ENCODE data around the gene PTPN2. TPM values are rescaled to one million over a fixed set of nuclear protein-coding genes. Genes with fewer than 3 reads are reported as not detected.
A peak's percentile ranks its signal among the peaks of the same experiment; 100 is the strongest.

Gene PTPN2
- total RNA-seq, 2 donors from 2014 or later, result 47.3 to 48.5 TPM

- Histone ChIP-seq H3K9me3 (ENCODE audit: control insufficient read depth, low read length) (no peaks in the 10 kb centered on the region), H3K4me3 (ENCODE audit: low read length) (no peak overlapping the region), H3K9ac (ENCODE audit: extremely low read depth, low read length, poor library complexity, severe bottlenecking) (no peak overlapping the region), H3K27me3 (ENCODE audit: control insufficient read depth, insufficient read depth, low read length, poor library complexity, severe bottlenecking) (no peaks in the 10 kb centered on the region), H3K4me1 (ENCODE audit: control insufficient read depth, insufficient read depth, low read length) (peaks cover 9% of the 10 kb centered on the region), H3K36me3 (ENCODE audit: control insufficient read depth, insufficient read depth, low read length) (no peaks in the 10 kb centered on the region), H3K27ac (ENCODE audit: low read depth, low read length) (no peak overlapping the region)
- no peak for TF ChIP-seq CTCF (conservative IDR thresholded peaks at IDR 0.05)
- Mint-ChIP-seq H3K27ac (no peak overlapping the region), H3K4me3 (no peak overlapping the region), H3K36me3 (ENCODE audit: low read depth) (no peaks in the 10 kb centered on the region), H3K9me3 (no peaks in the 10 kb centered on the region), H3K4me1 (peaks cover 9% of the 10 kb centered on the region), H3K27me3 (ENCODE audit: insufficient read depth) (no peaks in the 10 kb centered on the region)
- 92 to 100% methylated on average over 2 to 3 of the region's 3 CpGs for WGBS, 2 experiments (ENCODE audit: insufficient coverage in 1 of 2, insufficient read length in 1 of 2)
- DNase-seq, result no peak
Measured at GRCh38 chr18:12768625-12769024, 115.4 kb downstream of the PTPN2 start.

- no peaks in the 10 kb centered on the region for H3K9me3 ChIP-seq (ENCODE audit: control insufficient read depth, low read length)
- H3K4me3 ChIP-seq (ENCODE audit: low read length), result no peak overlapping the region
- no peaks in the 10 kb centered on the region for H3K36me3 ChIP-seq (ENCODE audit: control insufficient read depth, insufficient read depth, low read length)
- H3K4me1 Mint-ChIP-seq, result peaks cover 9% of the 10 kb centered on the region
- no peaks in the 10 kb centered on the region for H3K36me3 Mint-ChIP-seq (ENCODE audit: low read depth)
- H3K27ac Mint-ChIP-seq, result no peak overlapping the region
- no peak overlapping the region for H3K27ac ChIP-seq (ENCODE audit: low read depth, low read length)
- DNase-seq, result no peak
- TF ChIP-seq CTCF (conservative IDR thresholded peaks at IDR 0.05), result no peak
- H3K9ac ChIP-seq (ENCODE audit: extremely low read depth, low read length, poor library complexity, severe bottlenecking), result no peak overlapping the region
- no peaks in the 10 kb centered on the region for H3K9me3 Mint-ChIP-seq
- H3K4me3 Mint-ChIP-seq, result no peak overlapping the region
- H3K27me3 Mint-ChIP-seq (ENCODE audit: insufficient read depth), result no peaks in the 10 kb centered on the region
- H3K27me3 ChIP-seq (ENCODE audit: control insufficient read depth, insufficient read depth, low read length, poor library complexity, severe bottlenecking), result no peaks in the 10 kb centered on the region
- peaks cover 9% of the 10 kb centered on the region for H3K4me1 ChIP-seq (ENCODE audit: control insufficient read depth, insufficient read depth, low read length)
- 87% methylated on average over 9 of the region's 9 CpGs; no CpG with 5 or more reads in 1 of the 2 experiments for WGBS, 2 experiments (ENCODE audit: insufficient coverage in 1 of 2, insufficient read length in 1 of 2)
Measured at GRCh38 chr18:12767580-12768155, 116.4 kb downstream of the PTPN2 start.

GRCh38 chr18:12766986-12767433 lies 117.0 kb downstream of the PTPN2 start:
- no peaks in the 10 kb centered on the region for H3K27me3 ChIP-seq (ENCODE audit: control insufficient read depth, insufficient read depth, low read length, poor library complexity, severe bottlenecking)
- peak overlapping the region; percentile 10 for H3K4me3 Mint-ChIP-seq
- 23 to 36% methylated on average over 9 to 13 of the region's 13 CpGs for WGBS, 2 experiments (ENCODE audit: insufficient coverage in 1 of 2, insufficient read length in 1 of 2)
- no peak overlapping the region for H3K9ac ChIP-seq (ENCODE audit: extremely low read depth, low read length, poor library complexity, severe bottlenecking)
- DNase-seq, result peak; percentile 94
- H3K36me3 Mint-ChIP-seq (ENCODE audit: low read depth), result no peaks in the 10 kb centered on the region
- peak; percentile 81 for TF ChIP-seq CTCF (conservative IDR thresholded peaks at IDR 0.05)
- peaks cover 9% of the 10 kb centered on the region for H3K4me1 ChIP-seq (ENCODE audit: control insufficient read depth, insufficient read depth, low read length)
- H3K9me3 ChIP-seq (ENCODE audit: control insufficient read depth, low read length), result no peaks in the 10 kb centered on the region
- H3K27ac ChIP-seq (ENCODE audit: low read depth, low read length), result no peak overlapping the region
- no peaks in the 10 kb centered on the region for H3K27me3 Mint-ChIP-seq (ENCODE audit: insufficient read depth)
- peak overlapping the region; percentile 35 for H3K27ac Mint-ChIP-seq
- no peaks in the 10 kb centered on the region for H3K9me3 Mint-ChIP-seq
- no peaks in the 10 kb centered on the region for H3K36me3 ChIP-seq (ENCODE audit: control insufficient read depth, insufficient read depth, low read length)
- H3K4me3 ChIP-seq (ENCODE audit: low read length), result no peak overlapping the region
- H3K4me1 Mint-ChIP-seq, result peaks cover 12% of the 10 kb centered on the region
